Retina (tissue), 1 donor: ENCODE results near the gene CTNNA1.
A peak's percentile ranks its signal among the peaks of the same experiment; 100 is the strongest.
"Not testable (repeated sequence)": the region's sequence is repeated elsewhere in the genome, so short reads cannot be mapped to it uniquely, and the experiment has no call there.

Experiments used
- DNase-seq: peaks from one replicate; pipeline ENCODE4 v3.0.0-alpha.2; 2016

CTNNA1 gene

GRCh38 chr5:138817241-138817640 is 64.0 kb downstream of the CTNNA1 start:
- no peak for DNase-seq

DNA sequence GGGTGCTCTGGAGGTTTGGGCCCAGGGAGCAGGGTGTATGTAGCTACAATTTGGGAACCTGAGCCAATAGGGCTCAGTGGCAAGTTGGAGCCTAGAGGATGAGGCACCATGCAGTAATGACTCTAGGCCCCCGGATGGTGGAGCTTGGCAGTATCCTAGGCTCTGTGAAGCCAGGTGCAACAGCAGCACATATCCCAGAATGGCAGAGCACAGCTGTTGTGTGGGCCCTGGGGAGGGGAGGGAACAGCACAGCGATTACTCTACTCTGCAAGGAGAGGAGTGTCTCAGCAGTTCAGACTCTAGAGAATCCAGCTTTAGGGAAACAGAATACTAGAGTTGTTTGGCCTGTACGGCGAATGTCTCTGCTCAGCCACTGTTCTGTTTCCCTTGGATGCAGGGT is 65.9 kb downstream of the CTNNA1 start:
- no peak for DNase-seq

DNA sequence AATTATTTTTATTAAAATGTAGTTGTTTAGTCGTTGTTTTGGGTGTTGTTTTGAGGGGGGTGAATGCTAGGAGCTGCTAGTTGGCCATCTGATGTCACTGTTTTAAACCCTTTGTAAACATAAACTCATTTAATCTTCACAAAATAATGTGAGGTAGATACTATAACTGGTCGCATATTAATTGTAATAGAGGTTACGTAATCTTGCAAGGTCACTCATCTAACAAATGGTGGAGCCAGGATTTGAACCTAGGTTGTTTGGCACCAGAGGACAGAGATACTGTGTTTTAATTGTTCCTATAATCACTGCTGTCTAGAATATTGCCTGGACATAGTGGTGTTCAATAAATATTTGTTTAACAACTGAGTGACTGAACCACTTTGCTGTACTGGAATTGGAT is 67.5 kb downstream of the CTNNA1 start:
- DNase-seq: no peak

GRCh38 chr5:138824516-138824915 is 71.3 kb downstream of the CTNNA1 start:
- DNase-seq: no peak

DNA sequence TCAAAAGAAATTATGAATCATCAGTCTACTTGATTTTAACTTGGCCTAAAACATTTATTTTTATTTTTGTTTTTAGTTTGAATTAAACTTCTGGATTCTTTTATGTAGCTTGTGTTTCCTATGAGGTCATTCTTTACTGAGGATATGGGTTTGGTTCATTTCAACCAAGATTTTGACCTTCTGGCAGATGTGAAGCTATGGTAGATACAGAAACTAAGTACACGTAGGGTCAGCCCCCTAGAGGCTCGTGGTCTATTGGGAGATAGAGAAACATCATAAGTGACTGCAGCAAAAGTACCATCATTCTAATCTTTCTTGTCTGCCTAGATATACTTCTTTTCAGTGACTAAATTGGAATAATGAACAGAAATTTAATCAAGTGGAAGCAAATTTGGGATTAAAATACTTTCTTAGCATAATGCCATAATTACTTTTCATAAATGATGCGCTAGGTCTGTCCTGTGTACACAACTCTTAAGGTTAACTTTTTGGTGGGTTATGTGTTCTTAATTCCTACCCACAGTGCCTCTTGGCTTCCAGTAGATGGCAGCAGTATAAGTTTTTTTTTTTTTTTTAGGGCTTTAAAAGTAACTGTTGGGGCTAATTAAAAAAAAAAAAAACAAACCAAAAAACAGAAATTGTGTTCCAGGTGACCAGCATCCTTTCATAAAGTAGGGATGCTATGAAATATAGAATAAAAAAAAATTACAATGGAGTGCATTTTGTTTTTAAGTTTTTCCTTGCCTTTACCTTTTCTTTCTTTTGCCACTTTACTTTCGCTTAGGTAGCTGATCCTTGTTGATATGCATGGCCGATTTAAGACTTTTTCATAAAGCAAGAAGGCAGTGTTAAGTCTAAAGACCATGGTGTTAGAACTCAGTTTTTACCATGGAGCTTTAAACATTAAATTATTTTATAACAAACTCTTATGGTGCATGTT is 72.0 kb downstream of the CTNNA1 start:
- DNase-seq: peak; percentile 29

GRCh38 chr5:138828556-138828955 is 75.3 kb downstream of the CTNNA1 start:
- no peak for DNase-seq

DNA sequence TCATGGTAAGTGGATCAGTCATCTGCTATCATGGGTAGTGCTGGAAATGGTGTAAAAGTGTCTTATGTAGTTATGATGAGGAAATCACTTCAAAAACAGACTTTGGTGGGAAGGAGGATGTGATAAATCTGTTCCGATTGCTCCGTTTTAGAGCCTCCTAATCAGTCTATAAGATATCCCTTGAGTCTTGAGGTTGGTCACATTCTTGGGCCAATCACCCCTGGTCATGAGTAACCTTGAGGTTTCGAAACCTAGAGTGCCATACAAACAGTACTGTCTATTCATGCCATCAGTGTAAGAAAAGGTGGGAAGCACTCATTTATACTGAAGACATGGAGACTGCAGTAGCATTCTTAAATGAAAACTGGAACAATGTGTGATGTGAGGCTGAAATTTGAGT is 76.1 kb downstream of the CTNNA1 start:
- no peak for DNase-seq

- DNase-seq: no peak
Observed at GRCh38 chr5:138831703-138832102, 78.5 kb downstream of the CTNNA1 start.

GRCh38 chr5:138832218-138832617 is 79.0 kb downstream of the CTNNA1 start:
- DNase-seq: no peak

DNA sequence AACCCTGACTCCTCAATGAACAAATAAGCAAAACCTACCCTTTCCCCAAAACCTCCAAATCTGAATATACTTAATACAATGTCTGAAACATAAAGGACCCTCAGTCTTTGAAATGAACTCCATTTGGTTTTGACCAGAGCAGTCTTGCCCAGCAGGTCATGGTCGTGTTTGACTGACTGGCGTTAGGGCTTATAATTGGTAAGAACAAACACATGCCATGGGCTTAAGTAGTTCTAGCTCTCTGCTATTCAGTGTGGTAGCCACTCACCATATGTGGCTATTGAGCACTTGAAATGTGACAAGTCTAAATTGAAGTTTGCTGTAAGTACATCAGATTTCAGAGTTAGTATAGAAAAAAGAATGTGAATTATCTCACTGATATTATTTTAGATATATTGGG is 79.9 kb downstream of the CTNNA1 start:
- no peak for DNase-seq

DNA sequence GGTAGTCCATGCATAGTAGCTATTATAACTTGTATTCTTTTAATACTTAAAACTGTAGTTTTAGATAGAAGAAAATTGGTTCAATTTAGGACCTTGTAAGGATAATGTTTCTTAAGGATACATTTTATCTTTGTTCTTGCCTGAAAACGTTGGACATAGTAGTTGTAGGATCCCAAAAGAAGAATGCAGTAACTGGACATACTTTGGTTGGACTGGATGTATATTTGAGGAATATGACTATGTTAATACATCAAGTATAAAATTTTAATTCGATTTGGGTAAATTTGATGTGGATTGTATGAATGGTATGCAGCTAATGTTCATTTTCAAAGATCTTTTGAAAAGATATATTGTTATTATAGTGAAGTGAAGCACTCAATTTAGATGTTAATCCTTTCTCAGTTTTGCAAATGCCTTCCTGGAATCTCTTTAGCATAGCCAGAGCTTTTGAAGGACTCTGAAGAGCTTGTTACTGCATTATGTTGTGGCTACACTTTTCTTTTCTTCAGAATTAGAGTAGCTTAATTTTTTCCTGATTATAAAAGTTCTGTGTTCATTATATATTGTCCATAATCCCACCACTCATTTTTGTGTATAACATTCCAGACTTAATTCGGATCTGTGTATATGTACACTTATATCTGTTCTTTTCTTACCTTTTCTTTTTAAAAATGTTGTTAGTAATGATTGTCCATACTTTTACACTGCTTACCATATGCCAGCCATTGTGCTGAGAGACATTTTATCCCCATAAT is 80.7 kb downstream of the CTNNA1 start:
- DNase-seq: no peak

DNA sequence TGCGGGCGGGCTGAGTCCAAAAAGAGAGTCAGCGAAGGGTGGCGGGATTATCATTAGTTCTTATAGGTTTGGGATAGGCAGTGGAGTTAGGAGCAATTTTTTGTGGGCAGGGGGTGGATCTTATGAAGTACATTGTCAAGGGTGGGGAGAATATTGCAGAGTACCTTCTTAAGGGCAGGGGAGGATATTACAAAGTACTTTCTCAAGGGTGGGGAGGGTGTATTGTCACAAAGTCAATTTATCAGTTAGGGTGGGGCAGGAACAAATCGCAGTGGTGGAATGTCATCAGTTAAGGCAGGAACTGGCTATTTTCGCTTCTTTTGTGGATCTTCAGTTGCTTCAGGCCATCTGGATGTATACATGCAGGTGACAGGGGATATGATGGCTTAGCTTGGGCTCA is 81.6 kb downstream of the CTNNA1 start:
- not testable (repeated sequence) for DNase-seq

GRCh38 chr5:138837160-138837559 is 83.9 kb downstream of the CTNNA1 start:
- no peak for DNase-seq

- peak; percentile 72 for DNase-seq
Observed at GRCh38 chr5:138840103-138840502, 86.9 kb downstream of the CTNNA1 start.

DNA sequence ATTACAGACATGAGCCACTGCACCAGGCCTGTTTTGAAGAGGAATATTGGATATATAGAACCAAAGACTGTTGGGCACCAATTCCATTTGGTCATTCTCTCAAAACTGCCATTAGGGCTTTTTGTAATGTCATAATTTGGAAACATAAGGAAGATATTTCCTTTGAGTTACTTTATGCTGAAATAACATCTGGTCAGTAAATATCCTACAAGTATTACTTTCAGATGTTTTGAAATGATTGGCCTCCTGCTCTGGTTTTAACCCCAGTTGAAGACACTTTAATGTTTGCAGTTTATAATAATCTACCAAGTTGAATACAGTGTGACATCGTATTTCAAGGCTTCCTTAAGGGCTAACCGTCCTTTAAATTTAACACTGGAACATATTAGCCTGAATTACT is 88.3 kb downstream of the CTNNA1 start:
- DNase-seq: no peak

- no peak for DNase-seq
Observed at GRCh38 chr5:138843316-138844124, 90.3 kb downstream of the CTNNA1 start.

GRCh38 chr5:138844125-138844461 is 90.9 kb downstream of the CTNNA1 start:
- no peak for DNase-seq

- DNase-seq: no peak
Observed at GRCh38 chr5:138844812-138845513, 91.7 kb downstream of the CTNNA1 start.

DNA sequence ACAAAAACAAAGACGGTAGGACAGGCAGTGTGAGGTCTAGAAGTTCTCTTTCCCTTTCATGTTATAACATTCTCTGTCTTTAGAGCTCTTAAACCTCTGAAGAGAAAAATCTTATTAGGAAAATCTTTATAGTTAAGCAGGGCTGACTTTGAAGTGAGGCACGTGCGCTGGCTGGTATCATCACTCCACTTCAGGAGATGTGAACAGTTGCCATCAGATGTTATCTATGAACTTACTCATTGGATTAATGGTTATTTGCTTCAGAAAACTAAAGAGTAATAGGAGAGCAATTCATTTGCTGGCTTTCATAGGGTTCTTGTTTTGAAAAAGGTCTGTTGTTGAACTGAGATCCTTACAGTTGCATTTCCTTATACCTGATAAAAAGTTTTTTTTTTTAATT is 96.2 kb downstream of the CTNNA1 start:
- no peak for DNase-seq

GRCh38 chr5:138849882-138850281 is 96.7 kb downstream of the CTNNA1 start:
- DNase-seq: no peak

GRCh38 chr5:138850865-138851435 is 97.7 kb downstream of the CTNNA1 start:
- no peak for DNase-seq

DNA sequence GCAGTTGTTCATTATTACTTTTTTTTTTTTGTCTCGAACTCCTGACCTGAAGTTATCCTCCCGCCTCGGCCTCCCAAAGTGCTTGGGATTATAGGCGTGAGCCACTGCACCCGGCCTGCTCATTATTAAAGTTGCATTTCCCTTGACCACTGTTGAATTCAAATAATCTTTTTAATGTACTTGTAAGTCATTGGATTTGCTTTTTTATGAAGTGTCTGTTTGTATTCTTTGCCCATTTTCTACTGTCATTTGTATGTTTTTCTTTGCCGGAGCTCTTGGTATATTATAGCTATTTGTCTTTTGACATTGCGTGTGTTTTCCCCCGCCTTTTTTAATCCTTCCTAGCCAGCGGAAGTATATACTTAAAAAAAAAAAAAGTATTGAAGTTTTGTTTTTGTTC is 99.9 kb downstream of the CTNNA1 start:
- DNase-seq: no peak
